Measurements from ENCODE around the gene GALNT8.
"Not testable (repeated sequence)": the region's sequence is repeated elsewhere in the genome, so short reads cannot be mapped to it uniquely, and the experiment has no call there.

GALNT8 gene

GRCh38 chr12:4743046-4743445 lies 22.8 kb downstream of the GALNT8 start:
- DNase-seq (ENCODE audit: low spot score), result no peak

DNA sequence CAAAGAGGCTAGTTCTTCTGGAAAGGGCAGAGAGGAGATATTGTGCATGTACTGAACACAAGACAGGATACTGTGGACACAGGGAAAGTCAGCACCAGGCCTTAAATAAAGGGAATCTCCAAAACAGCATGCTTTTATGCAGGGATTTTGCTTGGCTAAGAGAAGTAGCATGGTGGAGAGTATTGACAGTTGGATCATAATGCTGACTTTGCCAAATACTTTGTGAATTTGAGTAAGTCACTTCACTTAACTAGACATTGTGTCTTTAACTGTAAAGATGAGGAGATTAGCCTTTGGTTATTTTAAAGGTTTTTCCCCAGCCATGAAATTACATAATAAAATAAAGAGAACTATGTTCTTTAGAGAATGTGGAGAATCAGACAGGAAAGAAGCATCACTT lies 24.5 kb downstream of the GALNT8 start:
- no peak for DNase-seq (ENCODE audit: low spot score)

- no peak for DNase-seq (ENCODE audit: low spot score)
Observed at GRCh38 chr12:4745249-4745648, 25.0 kb downstream of the GALNT8 start.

- not testable (repeated sequence) for DNase-seq (ENCODE audit: low spot score)
Observed at GRCh38 chr12:4751654-4752053, 31.5 kb downstream of the GALNT8 start.

- DNase-seq (ENCODE audit: low spot score), result no peak
Observed at GRCh38 chr12:4762773-4763172, 42.6 kb downstream of the GALNT8 start.

GRCh38 chr12:4763549-4763948 lies 43.3 kb downstream of the GALNT8 start:
- peak; percentile 94 for DNase-seq (ENCODE audit: low spot score)

GRCh38 chr12:4766445-4766844 lies 46.2 kb downstream of the GALNT8 start:
- no peak for DNase-seq (ENCODE audit: low spot score)

GRCh38 chr12:4767186-4767585 lies 47.0 kb downstream of the GALNT8 start:
- DNase-seq (ENCODE audit: low spot score), result no peak

DNA sequence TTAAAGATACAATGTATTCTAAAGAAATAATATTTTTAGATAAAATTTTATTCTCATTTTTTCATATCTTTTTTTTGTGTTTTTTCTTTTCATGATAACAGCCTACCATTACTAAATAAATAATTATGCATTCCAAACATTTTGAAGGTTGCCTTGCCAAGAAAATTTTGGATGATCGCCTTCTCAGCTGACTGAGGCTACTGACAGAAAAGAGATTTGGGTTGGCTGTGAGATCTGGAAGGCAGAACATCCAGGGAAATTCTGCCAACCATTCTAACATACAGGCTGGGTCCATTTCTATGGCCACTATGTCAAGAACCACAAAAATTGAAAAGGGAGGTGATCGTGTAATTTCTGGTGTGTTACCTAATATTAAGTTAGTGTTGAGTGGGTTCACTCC lies 48.1 kb downstream of the GALNT8 start:
- DNase-seq (ENCODE audit: low spot score), result no peak

GRCh38 chr12:4769073-4769472 lies 48.9 kb downstream of the GALNT8 start:
- DNase-seq (ENCODE audit: low spot score), result no peak

GRCh38 chr12:4771172-4771959 lies 51.2 kb downstream of the GALNT8 start:
- no peak for DNase-seq (ENCODE audit: low spot score)

GRCh38 chr12:4771960-4772566 lies 51.9 kb downstream of the GALNT8 start:
- no peak for DNase-seq (ENCODE audit: low spot score)

- no peak for DNase-seq (ENCODE audit: low spot score)
Observed at GRCh38 chr12:4775936-4776335, 55.7 kb downstream of the GALNT8 start.

- no peak for DNase-seq (ENCODE audit: low spot score)
Observed at GRCh38 chr12:4779749-4780148, 59.5 kb downstream of the GALNT8 start.

- no peak for DNase-seq (ENCODE audit: low spot score)
Observed at GRCh38 chr12:4780641-4781611, 60.7 kb downstream of the GALNT8 start.

GRCh38 chr12:4784404-4785054 lies 64.3 kb downstream of the GALNT8 start:
- no peak for DNase-seq (ENCODE audit: low spot score)

GRCh38 chr12:4786795-4787194 lies 66.6 kb downstream of the GALNT8 start:
- no peak for DNase-seq (ENCODE audit: low spot score)

DNA sequence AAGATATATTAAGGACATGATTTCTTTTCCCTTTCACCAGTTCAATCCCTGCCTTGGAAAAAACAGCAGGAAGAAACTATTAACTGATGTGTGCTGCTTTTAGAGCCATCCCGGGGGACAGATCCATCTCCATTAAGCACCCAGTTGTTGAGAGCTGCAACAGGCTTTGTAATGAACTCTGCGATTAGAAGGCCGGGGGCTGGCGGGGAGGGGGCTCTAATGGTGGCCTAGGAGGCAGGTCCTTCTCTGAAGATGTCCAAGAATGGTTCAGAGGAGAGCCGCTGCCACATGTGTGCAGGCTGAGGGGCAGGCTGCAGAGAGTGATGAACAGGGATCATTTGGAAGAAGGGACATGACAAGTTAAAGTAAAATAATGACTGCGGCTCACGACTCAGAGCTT lies 67.8 kb downstream of the GALNT8 start:
- no peak for DNase-seq (ENCODE audit: low spot score)

DNA sequence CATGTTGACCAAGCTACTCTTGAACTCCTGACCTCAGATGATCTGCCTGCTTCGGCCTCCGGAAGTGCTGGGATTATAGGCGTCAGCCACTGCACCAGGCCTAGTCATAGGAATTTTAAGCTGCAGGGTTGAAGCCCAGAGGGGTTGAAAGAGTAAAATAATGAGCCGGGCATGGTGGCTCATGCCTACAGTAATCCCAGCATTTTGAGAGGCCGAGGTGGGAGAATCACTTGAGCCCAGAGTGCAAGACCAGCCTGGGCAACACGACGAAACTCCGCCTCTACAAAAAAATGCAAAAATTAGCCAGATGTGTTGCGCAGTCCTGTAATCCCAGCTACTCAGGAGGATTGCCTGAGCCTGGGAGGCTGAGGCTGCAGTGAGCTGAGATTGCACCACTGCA lies 69.6 kb downstream of the GALNT8 start:
- DNase-seq (ENCODE audit: low spot score), result no peak

DNA sequence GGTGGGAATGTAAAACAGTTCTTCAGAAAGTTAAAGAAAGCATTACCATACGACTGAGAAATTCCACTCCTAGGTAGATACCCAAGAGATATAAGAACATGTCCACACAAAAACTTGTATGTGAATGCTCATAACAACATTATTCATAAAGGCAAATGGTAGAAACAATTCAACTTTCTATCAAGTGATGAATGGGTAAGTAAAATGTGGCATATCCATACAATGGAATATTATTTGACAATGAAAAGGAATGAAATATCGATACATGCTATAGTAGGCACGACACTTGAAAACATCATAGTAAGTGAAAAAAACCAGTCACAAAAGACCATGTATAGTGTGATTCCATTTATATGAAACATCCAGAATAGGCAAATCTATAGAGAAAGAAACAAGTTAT lies 71.3 kb downstream of the GALNT8 start:
- no peak for DNase-seq (ENCODE audit: low spot score)

- DNase-seq (ENCODE audit: low spot score), result no peak
Observed at GRCh38 chr12:4794491-4794890, 74.3 kb downstream of the GALNT8 start.

DNA sequence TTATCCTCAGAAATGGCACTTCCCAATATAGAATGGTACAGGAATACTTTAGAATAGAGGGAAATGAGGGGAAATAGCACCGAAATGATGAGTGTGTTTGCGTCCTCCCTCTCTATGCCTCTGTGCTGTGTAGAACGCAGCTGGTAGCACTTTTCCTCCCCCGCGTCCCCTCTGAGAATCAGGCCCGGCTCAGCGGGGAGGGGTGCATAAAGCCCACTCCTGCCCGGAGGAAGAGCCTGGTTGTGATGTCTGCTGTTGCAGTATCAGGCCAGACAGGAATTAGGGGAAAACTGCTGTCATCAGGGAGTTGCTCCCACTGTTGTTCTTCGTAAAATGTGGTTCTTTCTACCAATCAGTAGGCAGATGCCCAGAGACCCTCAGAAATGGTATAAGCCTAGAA lies 76.0 kb downstream of the GALNT8 start:
- DNase-seq (ENCODE audit: low spot score), result no peak

Measured in ecto neural progenitor cell (in vitro differentiated cells).